Loucy (cell line): ENCODE measurements around the gene ABCF1.

Experiments used
- EZH2phosphoT487 ChIP-seq: fragments of 200-600 bp; IDR thresholded peaks from 2 replicates; pipeline ENCODE4 v1.6.1; 2018; ENCODE audit warnings: antibody characterized with exemption, mild to moderate bottlenecking, moderate library complexity, borderline replicate concordance
- TF ChIP-seq, protein P1 (sequence below): fragments of 200-600 bp; sonication (generic); conservative IDR thresholded peaks from 2 replicates; pipeline ENCODE4 v1.5.1; 2014; ENCODE audit warnings: mild to moderate bottlenecking, antibody characterized with exemption, low read length

DNA sequence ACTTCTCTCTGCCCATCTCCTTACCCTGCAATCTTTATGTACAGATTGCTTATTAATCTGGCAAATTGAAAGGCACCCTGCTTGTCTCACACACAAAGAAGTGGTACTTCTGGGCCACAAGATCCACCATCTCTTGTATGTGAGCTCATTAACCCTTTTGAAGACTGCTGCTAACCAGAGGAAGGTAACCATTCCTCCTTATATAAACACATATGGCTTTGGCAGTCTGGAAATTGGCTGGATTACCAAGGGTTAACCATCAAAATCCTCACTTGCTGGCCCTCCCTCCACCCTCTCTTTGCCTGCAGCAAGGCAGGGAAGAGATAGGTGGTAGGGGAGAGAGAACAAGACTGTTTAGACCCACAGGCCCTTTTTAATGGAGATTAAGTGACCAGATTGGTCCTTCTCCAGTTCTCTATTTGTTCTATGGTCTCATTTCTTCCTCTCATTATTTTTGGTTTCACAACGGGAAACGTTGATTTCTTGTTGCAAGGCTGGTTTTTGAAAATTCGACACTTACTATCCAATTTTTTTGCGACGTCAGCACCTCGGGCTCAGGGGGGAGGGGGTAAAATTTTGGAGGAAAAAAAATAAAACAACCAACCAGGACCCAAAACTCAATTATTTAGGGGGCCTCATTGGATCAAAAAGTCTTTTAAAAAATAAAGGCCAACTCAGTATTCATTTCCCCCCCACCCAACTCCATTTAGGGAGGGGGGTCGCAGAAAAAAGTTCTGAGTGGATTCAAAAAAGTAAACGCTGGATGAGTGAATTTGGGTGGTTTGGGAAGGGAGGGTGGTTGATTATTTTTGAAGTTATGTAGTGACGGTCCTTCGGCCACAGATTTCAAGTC is 44.9 kb downstream of the ABCF1 start:
- TF ChIP-seq, protein P1, sequence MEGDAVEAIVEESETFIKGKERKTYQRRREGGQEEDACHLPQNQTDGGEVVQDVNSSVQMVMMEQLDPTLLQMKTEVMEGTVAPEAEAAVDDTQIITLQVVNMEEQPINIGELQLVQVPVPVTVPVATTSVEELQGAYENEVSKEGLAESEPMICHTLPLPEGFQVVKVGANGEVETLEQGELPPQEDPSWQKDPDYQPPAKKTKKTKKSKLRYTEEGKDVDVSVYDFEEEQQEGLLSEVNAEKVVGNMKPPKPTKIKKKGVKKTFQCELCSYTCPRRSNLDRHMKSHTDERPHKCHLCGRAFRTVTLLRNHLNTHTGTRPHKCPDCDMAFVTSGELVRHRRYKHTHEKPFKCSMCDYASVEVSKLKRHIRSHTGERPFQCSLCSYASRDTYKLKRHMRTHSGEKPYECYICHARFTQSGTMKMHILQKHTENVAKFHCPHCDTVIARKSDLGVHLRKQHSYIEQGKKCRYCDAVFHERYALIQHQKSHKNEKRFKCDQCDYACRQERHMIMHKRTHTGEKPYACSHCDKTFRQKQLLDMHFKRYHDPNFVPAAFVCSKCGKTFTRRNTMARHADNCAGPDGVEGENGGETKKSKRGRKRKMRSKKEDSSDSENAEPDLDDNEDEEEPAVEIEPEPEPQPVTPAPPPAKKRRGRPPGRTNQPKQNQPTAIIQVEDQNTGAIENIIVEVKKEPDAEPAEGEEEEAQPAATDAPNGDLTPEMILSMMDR: no peak
- TF ChIP-seq EZH2phosphoT487: no peak
